A549 (cell line): ENCODE data around the gene SAPCD1. TPM values are rescaled to one million over a fixed set of nuclear protein-coding genes. Genes with fewer than 3 reads are reported as not detected.

Experiments
- ATAC-seq, 2 experiments: fragments of 200-7000 bp in 1 of 2; fragments of >200 bp in 1 of 2; cut with Nextera tagmentation in 1 of 2; cut with Tn5 transposase in 1 of 2; 3 replicates each; pipeline versions ENCODE4 v1.8.0 to v1.9.1; 2018 to 2020; ENCODE audit warnings: mild to moderate bottlenecking in 1 of 2, moderate library complexity in 1 of 2
- CTCF ChIA-PET: fragments of 300-600 bp; sonication (Branson Sonifier 250); formaldehyde crosslinking; extraction: SDS; loops from one replicate; lab custom pipeline; 2021; ENCODE audit warnings: antibody characterized with exemption, inconsistent platforms; lab: Yijun Ruan, JAX
- POLR2A ChIA-PET: fragments of 350-600 bp; formaldehyde crosslinking; extraction: SDS; loops from one replicate; lab custom pipeline; 2021; ENCODE audit warnings: antibody characterized with exemption, inconsistent platforms; lab: Yijun Ruan, JAX
- DNase-seq, 2 experiments: peaks; one replicate each; pipeline versions ENCODE4 v3.0.0 to v3.0.0-alpha.2; 2011 to 2016; ENCODE audit warnings: low read depth in 1 of 2, low spot score in 1 of 2
- FAIRE-seq: peaks from 2 replicates; lab custom pipeline; 2011; peaks lifted over from hg19 to GRCh38; lab: Jason Lieb, UNC
- H3K27ac ChIP-seq, 2 experiments: fragments of >200 bp; sonication (Bioruptor Twin); formaldehyde crosslinking; 3 replicates each; pipeline ENCODE4 v1.5.1; 2016 to 2017
- H3K4me1 ChIP-seq: fragments of >200 bp; sonication (Bioruptor Twin); formaldehyde crosslinking; 3 replicates; pipeline ENCODE4 v1.6.1; 2016
- H3K4me2 ChIP-seq: fragments of >200 bp; sonication (Bioruptor Twin); formaldehyde crosslinking; 3 replicates; pipeline ENCODE4 v1.6.1; 2016
- H3K4me3 ChIP-seq: fragments of >200 bp; sonication (Bioruptor Twin); formaldehyde crosslinking; 3 replicates; pipeline ENCODE4 v1.5.1; 2016
- H3K9me3 ChIP-seq: fragments of >200 bp; sonication (Bioruptor Twin); formaldehyde crosslinking; 3 replicates; pipeline ENCODE4 v1.6.1; 2016
- CEBPB ChIP-seq, 2 experiments: fragments of >200 bp in 1 of 2; sonication (Bioruptor Twin) in 1 of 2; formaldehyde crosslinking in 1 of 2; IDR thresholded peaks; 2 replicates each; pipeline ENCODE4 v1.6.1; 2012 to 2016
- EP300 ChIP-seq, 2 experiments: fragments of >200 bp; sonication (Bioruptor Twin); formaldehyde crosslinking; IDR thresholded peaks; 2 replicates in 1 of 2; 3 replicates in 1 of 2; pipeline ENCODE4 v1.6.1; 2016 to 2017
- FOSL2 ChIP-seq, 2 experiments: fragments of 450-650 bp in 1 of 2; fragments of >200 bp in 1 of 2; sonication (Bioruptor Twin) in 1 of 2; formaldehyde crosslinking; IDR thresholded peaks; 2 replicates each; pipeline versions ENCODE4 v1.5.0 to v1.6.1; 2016 to 2020; ENCODE audit warnings: mild to moderate bottlenecking in 1 of 2, moderate library complexity in 1 of 2
- GATA3 ChIP-seq: IDR thresholded peaks from 2 replicates; pipeline ENCODE4 v1.6.1; 2012; ENCODE audit warnings: borderline replicate concordance
- HOXA7 ChIP-seq: fragments of 250-450 bp; sonication (Bioruptor Pico); IDR thresholded peaks from 2 replicates; pipeline ENCODE4 v1.5.0; 2020; ENCODE audit warnings: mild to moderate bottlenecking, moderate library complexity
- JUN ChIP-seq, 2 experiments: fragments of >200 bp; sonication (Bioruptor Twin); formaldehyde crosslinking; IDR thresholded peaks; 2 replicates in 1 of 2; 3 replicates in 1 of 2; pipeline ENCODE4 v1.6.1; 2016 to 2017
- KDM5A ChIP-seq: fragments of 200-600 bp; sonication (generic); IDR thresholded peaks from 2 replicates; pipeline ENCODE4 v1.6.1; 2016; ENCODE audit warnings: antibody characterized with exemption, mild to moderate bottlenecking
- NR3C1 ChIP-seq: fragments of >200 bp; sonication (Bioruptor Twin); formaldehyde crosslinking; IDR thresholded peaks from 3 replicates; pipeline ENCODE4 v1.6.1; 2017
- PBX3 ChIP-seq: IDR thresholded peaks from 2 replicates; pipeline ENCODE4 v1.6.1; 2012
- RAD21 ChIP-seq, 2 experiments: fragments of >200 bp in 1 of 2; sonication (Bioruptor Twin) in 1 of 2; formaldehyde crosslinking in 1 of 2; IDR thresholded peaks in 1 of 2; conservative IDR thresholded peaks in 1 of 2; 2 replicates in 1 of 2; 3 replicates in 1 of 2; pipeline ENCODE4 v1.6.1; 2012 to 2018; ENCODE audit warnings: inconsistent platforms in 1 of 2
- RCOR1 ChIP-seq: fragments of 150-350 bp; IDR thresholded peaks from 2 replicates; pipeline ENCODE4 v1.6.1; 2014; ENCODE audit warnings: antibody characterized with exemption, low read length, low read depth
- REST ChIP-seq: fragments of 200-600 bp; sonication (generic); IDR thresholded peaks from 2 replicates; pipeline ENCODE4 v1.6.1; 2016; ENCODE audit warnings: antibody characterized with exemption, mild to moderate bottlenecking, moderate library complexity
- RFX5 ChIP-seq: fragments of 450-650 bp; IDR thresholded peaks from 2 replicates; pipeline ENCODE4 v1.7.1; 2014; ENCODE audit warnings: antibody characterized with exemption, mild to moderate bottlenecking, moderate library complexity
- SMC3 ChIP-seq: fragments of >200 bp; sonication (Bioruptor Twin); formaldehyde crosslinking; IDR thresholded peaks from 3 replicates; pipeline ENCODE4 v1.6.1; 2018; ENCODE audit warnings: inconsistent platforms
- SREBF2 ChIP-seq: fragments of 450-650 bp; IDR thresholded peaks from 2 replicates; pipeline ENCODE4 v1.6.1; 2014; ENCODE audit warnings: mild to moderate bottlenecking, moderate library complexity
- ZSCAN20 ChIP-seq: fragments of 250-450 bp; sonication (Bioruptor Pico); IDR thresholded peaks from 2 replicates; pipeline ENCODE4 v1.8.0; 2022; ENCODE audit warnings: mild to moderate bottlenecking, moderate library complexity
- WGBS: methylation state at CpG from one replicate; pipeline ENCODE4 v1.1.6; 2017; ENCODE audit errors: missing lambda C conversion rate; 5-methylcytosine and 5-hydroxymethylcytosine counted together
- polyA plus RNA-seq, 4 experiments: library from polyadenylated mRNA; depleted of rRNA in 3 of 4; stranded (reverse); fragments of >200 nt; fragmentation: RNase III in 1 of 4; extraction: RNeasy Plus Mini Kit Qiagen cat#74134 plus additional on column Dnase treatment in 1 of 4; gene quantifications; 2 replicates in 3 of 4; 3 replicates in 1 of 4; pipeline ENCODE4 v1.2.3, GENCODE V29; 2011 to 2017
- TF ChIP-seq, protein P1 (sequence below): fragments of 250-450 bp; sonication (Bioruptor Pico); IDR thresholded peaks from 2 replicates; pipeline ENCODE4 v1.5.0; 2020; ENCODE audit warnings: low read depth, mild to moderate bottlenecking, moderate library complexity
- TF ChIP-seq, protein P2 (sequence below): fragments of >200 bp; sonication (Bioruptor Twin); formaldehyde crosslinking; IDR thresholded peaks from 2 replicates; pipeline ENCODE4 v1.6.1; 2016
- TF ChIP-seq, protein P3 (sequence below): IDR thresholded peaks from 2 replicates; pipeline ENCODE4 v1.6.1; 2012; ENCODE audit warnings: low read depth, borderline replicate concordance

SAPCD1 gene
- polyA plus RNA-seq, 2 of the 4 experiments (the other 2 are of a cell fraction): 5.8 to 6.9 TPM

DNA sequence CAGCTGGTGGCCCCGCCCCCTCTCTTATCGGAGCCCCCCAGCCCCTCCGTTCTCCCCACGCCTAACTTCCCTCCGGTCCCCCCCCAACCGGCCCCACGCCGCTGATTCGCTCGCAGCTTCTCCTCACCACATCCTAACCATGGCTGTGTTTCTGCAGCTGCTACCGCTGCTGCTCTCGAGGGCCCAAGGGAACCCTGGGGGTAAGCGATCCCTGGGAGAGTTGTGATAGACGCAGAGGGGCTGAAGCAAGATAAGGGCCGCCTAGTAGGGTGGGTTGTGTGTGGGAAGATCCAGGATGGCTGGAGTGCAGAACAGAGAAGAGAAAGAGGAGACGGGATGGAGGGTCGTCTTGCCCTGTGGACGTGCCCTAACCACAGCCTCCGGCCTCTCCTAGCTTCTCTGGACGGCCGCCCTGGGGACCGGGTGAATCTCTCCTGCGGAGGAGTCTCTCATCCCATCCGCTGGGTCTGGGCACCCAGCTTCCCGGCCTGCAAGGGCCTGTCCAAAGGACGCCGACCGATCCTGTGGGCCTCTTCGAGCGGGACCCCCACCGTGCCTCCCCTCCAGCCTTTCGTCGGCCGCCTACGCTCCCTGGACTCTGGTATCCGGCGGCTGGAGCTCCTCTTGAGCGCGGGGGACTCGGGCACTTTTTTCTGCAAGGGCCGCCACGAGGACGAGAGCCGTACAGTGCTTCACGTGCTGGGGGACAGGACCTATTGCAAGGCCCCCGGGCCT is 39.0 kb upstream of the SAPCD1 start, which contains the start of gene MPIG6B:
MPIG6B (plus strand) TSS at position 129 of the 735 bp plus-strand sequence; CDS start at position 140, 11 bp downstream.
- FAIRE-seq: no peak
- POLR2A ChIA-PET: interaction anchor here (1.2 kb wide), 1 partner anchor 83 kb away, joined by 3 read pairs; the partner anchor contains the start of gene LSM2
- CTCF ChIA-PET: interaction anchor here (1.1 to 3.9 kb wide), 5 partner anchors 9 to 40 kb away, joined by 3 to 10 read pairs (median 6); partner anchors contain the start of gene CLIC1

More for the DNA sequence above, 39.0 kb upstream of the SAPCD1 start, which contains the start of gene MPIG6B:
- H3K4me3 ChIP-seq: no peak within 1 kb of the TSS
- WGBS: 84% methylated on average over 34 of the region's 46 CpGs
- H3K9me3 ChIP-seq: no peaks in the 10 kb centered on the region
- no peaks in the 10 kb centered on the region for H3K4me1 ChIP-seq
- ATAC-seq: no peak
- TF ChIP-seq SREBF2 (no peak), ZSCAN20 (no peak), REST (no peak), HOXA7 (CRISPR knock-in tag) (no peak), RAD21 (conservative IDR thresholded peaks at IDR 0.05 in 1 of 2, IDR thresholded peaks at IDR 0.05 in 1 of 2) (no peak), EP300 (IDR thresholded peaks at IDR 0.05) (no peak), KDM5A (no peak), RFX5 (no peak), SMC3 (no peak), PBX3 (no peak), CEBPB (IDR thresholded peaks at IDR 0.05) (no peak), GATA3 (no peak), RCOR1 (no peak), FOSL2 (IDR thresholded peaks at IDR 0.05) (no peak), FOSL2 (CRISPR knock-in tag; IDR thresholded peaks at IDR 0.05) (no peak), NR3C1 (no peak), JUN (IDR thresholded peaks at IDR 0.05) (no peak)
- TF ChIP-seq, protein P1, sequence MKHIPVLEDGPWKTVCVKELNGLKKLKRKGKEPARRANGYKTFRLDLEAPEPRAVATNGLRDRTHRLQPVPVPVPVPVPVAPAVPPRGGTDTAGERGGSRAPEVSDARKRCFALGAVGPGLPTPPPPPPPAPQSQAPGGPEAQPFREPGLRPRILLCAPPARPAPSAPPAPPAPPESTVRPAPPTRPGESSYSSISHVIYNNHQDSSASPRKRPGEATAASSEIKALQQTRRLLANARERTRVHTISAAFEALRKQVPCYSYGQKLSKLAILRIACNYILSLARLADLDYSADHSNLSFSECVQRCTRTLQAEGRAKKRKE (CRISPR knock-in tag): no peak
- TF ChIP-seq, protein P2, sequence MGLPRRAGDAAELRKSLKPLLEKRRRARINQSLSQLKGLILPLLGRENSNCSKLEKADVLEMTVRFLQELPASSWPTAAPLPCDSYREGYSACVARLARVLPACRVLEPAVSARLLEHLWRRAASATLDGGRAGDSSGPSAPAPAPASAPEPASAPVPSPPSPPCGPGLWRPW: no peak
- TF ChIP-seq, protein P3, sequence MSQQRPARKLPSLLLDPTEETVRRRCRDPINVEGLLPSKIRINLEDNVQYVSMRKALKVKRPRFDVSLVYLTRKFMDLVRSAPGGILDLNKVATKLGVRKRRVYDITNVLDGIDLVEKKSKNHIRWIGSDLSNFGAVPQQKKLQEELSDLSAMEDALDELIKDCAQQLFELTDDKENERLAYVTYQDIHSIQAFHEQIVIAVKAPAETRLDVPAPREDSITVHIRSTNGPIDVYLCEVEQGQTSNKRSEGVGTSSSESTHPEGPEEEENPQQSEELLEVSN: no peak
- TF ChIP-seq, all 56 proteins: peak for 0
- Histone ChIP-seq H3K4me2 (no peak within 1 kb of the TSS), H3K27ac (no peak within 1 kb of the TSS)
- DNase-seq: no peak
